Colonic mucosa (tissue), 4 donors: ENCODE results near the gene CAPZA2. TPM values are rescaled to one million over a fixed set of nuclear protein-coding genes. Genes with fewer than 3 reads are reported as not detected.
A peak's percentile ranks its signal among the peaks of the same experiment; 100 is the strongest.
"Not testable (repeated sequence)": the region's sequence is repeated elsewhere in the genome, so short reads cannot be mapped to it uniquely, and the experiment has no call there.

ENCODE experiments used
- DNase-seq: peaks from one replicate; pipeline ENCODE4 v3.0.0-alpha.2; 2020
- H3K27ac ChIP-seq: fragments of 200-600 bp; one replicate; pipeline ENCODE4 v1.8.0; 2021
- H3K27me3 ChIP-seq: fragments of 200-600 bp; one replicate; pipeline ENCODE4 v1.8.0; 2021
- H3K36me3 ChIP-seq: fragments of 200-600 bp; one replicate; pipeline ENCODE4 v1.8.0; 2021
- H3K4me1 ChIP-seq: fragments of 200-600 bp; one replicate; pipeline ENCODE4 v1.8.0; 2021; ENCODE audit warnings: mild to moderate bottlenecking
- H3K4me3 ChIP-seq: fragments of 200-600 bp; one replicate; pipeline ENCODE4 v1.8.0; 2021
- H3K9ac ChIP-seq, 2 donors: one replicate each; pipeline ENCODE4 v1.7.0; 2013; ENCODE audit warnings: control low read depth in 2 of 2, low read depth in 2 of 2, low read length in 2 of 2
- H3K9me3 ChIP-seq: fragments of 200-600 bp; one replicate; pipeline ENCODE4 v1.8.0; 2021
- intact Hi-C: fragments of 100-400 bp; cut with DNase I; formaldehyde crosslinking; loops from one replicate; pipeline ENCODE4 v1.14.1; 2022
- total RNA-seq, 2 donors: library from RNA; stranded (reverse); fragmentation: NEBNext Ultra II Directional in 1 of 2; extraction: Animal tissue kit (Norgen Biotek cat#: 25700) in 1 of 2; gene quantifications; one replicate each; pipeline ENCODE4 v1.2.1, GENCODE V29; 2021
- TF ChIP-seq, protein P1 (sequence below): fragments of 200-600 bp; IDR thresholded peaks from one replicate; pipeline ENCODE4 v1.8.0; 2022; ENCODE audit warnings: antibody characterized with exemption, mild to moderate bottlenecking
- donor health status: healthy.
- donor health status: DM: no; HTN: no; CAD: no.
- donor health status: DM: no; HTN: no; CAD: no.

The CAPZA2 gene
- total RNA-seq = 100 to 1,000 TPM; 186 to 323 TPM

GRCh38 chr7:116862234-116862950 lies at the start of gene CAPZA2:
CAPZA2 (plus strand) TSS chr7:116862587; CDS start chr7:116862612, 25 bp downstream.
- TF ChIP-seq, protein P1, sequence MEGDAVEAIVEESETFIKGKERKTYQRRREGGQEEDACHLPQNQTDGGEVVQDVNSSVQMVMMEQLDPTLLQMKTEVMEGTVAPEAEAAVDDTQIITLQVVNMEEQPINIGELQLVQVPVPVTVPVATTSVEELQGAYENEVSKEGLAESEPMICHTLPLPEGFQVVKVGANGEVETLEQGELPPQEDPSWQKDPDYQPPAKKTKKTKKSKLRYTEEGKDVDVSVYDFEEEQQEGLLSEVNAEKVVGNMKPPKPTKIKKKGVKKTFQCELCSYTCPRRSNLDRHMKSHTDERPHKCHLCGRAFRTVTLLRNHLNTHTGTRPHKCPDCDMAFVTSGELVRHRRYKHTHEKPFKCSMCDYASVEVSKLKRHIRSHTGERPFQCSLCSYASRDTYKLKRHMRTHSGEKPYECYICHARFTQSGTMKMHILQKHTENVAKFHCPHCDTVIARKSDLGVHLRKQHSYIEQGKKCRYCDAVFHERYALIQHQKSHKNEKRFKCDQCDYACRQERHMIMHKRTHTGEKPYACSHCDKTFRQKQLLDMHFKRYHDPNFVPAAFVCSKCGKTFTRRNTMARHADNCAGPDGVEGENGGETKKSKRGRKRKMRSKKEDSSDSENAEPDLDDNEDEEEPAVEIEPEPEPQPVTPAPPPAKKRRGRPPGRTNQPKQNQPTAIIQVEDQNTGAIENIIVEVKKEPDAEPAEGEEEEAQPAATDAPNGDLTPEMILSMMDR = no peak
- peak within 1 kb of the TSS; percentile 82 for H3K4me3 ChIP-seq
- no peaks in the 10 kb centered on the region for H3K4me1 ChIP-seq
- H3K27ac ChIP-seq = peak within 1 kb of the TSS; percentile 99
- peak; percentile 93 for DNase-seq
- intact Hi-C loops = loop anchor here (10.0 kb wide), 1 partner anchor 92 kb away; the partner anchor contains the start of gene ST7
- no peaks in the 10 kb centered on the region for H3K9me3 ChIP-seq
- no peaks in the 10 kb centered on the region for H3K27me3 ChIP-seq
- peak within 1 kb of the TSS; percentile 70 to 98 for H3K9ac ChIP-seq
- H3K36me3 ChIP-seq = no peaks in the 10 kb centered on the region

GRCh38 chr7:116812860-116813259 lies 49.5 kb upstream of the CAPZA2 start:
- intact Hi-C loops = loop anchor here (10.0 kb wide), 1 partner anchor 638 kb away; no protein-coding TSS in a partner anchor
- DNase-seq = no peak
- H3K9me3 ChIP-seq = no peaks in the 10 kb centered on the region
- H3K27ac ChIP-seq = peak overlapping the region; percentile 34
- peak overlapping the region in 1 of 2 donors; percentile 31 for H3K9ac ChIP-seq
- no peaks in the 10 kb centered on the region for H3K27me3 ChIP-seq
- H3K4me1 ChIP-seq = peaks cover 10% of the 10 kb centered on the region
- no peak overlapping the region for H3K4me3 ChIP-seq
- no peaks in the 10 kb centered on the region for H3K36me3 ChIP-seq
- TF ChIP-seq, protein P1 = no peak

- not testable (repeated sequence) for H3K36me3 ChIP-seq, H3K9me3 ChIP-seq, DNase-seq, H3K9ac ChIP-seq, H3K4me3 ChIP-seq, H3K27me3 ChIP-seq, H3K4me1 ChIP-seq
- peak overlapping the region; percentile 34 for H3K27ac ChIP-seq
- intact Hi-C loops = loop anchor here (10.0 kb wide), 1 partner anchor 639 kb away; no protein-coding TSS in a partner anchor
These were observed 49.0 kb upstream of the CAPZA2 start for GRCh38 chr7:116813371-116813770.

DNA sequence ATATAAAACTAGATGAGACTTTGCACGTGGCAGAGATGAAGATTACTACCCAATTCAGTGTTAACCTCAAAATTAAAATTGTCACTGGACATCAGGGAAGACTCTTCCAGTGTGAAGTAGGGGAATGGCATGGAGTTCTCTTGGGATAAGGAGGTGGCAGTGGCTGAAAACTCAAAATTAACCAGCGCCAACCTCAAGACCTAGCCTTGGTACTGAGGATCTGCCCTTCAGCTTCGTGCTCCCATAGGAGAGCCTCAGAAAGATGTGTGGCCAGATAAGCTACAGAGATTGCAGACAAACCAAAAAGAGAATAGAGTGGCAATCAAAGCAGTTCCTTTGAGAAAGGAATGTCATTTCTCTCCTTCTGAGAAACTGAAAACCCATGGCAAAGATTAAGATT lies 47.3 kb upstream of the CAPZA2 start:
- no peaks in the 10 kb centered on the region for H3K9me3 ChIP-seq
- TF ChIP-seq, protein P1 = no peak
- intact Hi-C loops = loop anchor here (10.0 kb wide), 1 partner anchor 640 kb away; no protein-coding TSS in a partner anchor
- H3K4me1 ChIP-seq = peaks cover 10% of the 10 kb centered on the region
- H3K36me3 ChIP-seq = no peaks in the 10 kb centered on the region
- no peak overlapping the region for H3K27ac ChIP-seq
- H3K27me3 ChIP-seq = no peaks in the 10 kb centered on the region
- H3K4me3 ChIP-seq = no peak overlapping the region
- H3K9ac ChIP-seq = no peak overlapping the region
- DNase-seq = no peak

DNA sequence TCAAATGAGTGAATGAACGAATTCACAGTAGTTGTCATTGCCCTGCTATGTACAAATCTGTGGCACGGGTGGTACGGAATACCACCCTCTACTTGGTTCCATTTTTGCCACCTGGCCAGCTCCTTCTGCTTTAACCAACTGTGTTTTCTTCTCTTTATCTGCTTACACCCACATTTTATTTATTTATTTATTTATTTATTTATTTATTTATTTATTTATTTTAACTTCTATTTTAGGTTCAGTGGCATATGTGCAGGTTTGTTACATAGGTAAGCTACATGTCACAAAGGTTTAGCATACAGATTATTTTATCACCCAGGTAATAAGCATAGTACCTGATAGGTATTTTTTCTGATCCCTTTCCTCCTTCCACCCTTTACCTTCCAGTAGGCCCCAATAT lies 42.2 kb upstream of the CAPZA2 start:
- TF ChIP-seq, protein P1 = no peak
- no peak overlapping the region for H3K9ac ChIP-seq
- intact Hi-C loops = no loop called here
- H3K4me1 ChIP-seq = no peaks in the 10 kb centered on the region
- no peaks in the 10 kb centered on the region for H3K27me3 ChIP-seq
- H3K36me3 ChIP-seq = no peaks in the 10 kb centered on the region
- DNase-seq = no peak
- no peaks in the 10 kb centered on the region for H3K9me3 ChIP-seq
- H3K27ac ChIP-seq = no peak overlapping the region
- no peak overlapping the region for H3K4me3 ChIP-seq

DNA sequence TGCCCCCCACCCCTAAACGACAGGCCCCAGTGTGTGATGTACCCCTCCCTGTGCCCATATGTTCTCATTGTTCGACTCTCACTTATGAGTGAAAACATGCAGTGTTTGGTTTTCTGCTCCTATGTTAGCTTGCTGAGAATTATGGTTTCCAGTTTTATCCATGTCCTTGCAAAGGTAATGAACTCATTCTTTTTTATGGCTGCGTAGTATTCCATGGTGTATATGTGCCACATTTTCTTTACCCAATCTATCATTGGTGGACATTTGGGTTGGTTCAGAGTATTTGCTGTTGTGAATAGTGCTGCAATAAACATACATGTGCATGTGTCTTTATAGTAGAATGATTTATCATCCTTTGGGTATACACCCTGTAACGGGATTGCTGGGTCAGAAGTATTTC lies 40.7 kb upstream of the CAPZA2 start:
- H3K27ac ChIP-seq, H3K4me3 ChIP-seq, DNase-seq, H3K9ac ChIP-seq, H3K27me3 ChIP-seq, H3K9me3 ChIP-seq, H3K36me3 ChIP-seq, intact Hi-C loops, H3K4me1 ChIP-seq: not testable (repeated sequence)
